Neuronal stem cell (in vitro differentiated cells): ENCODE data around the gene HERPUD2.
"Not testable (repeated sequence)": the region's sequence is repeated elsewhere in the genome, so short reads cannot be mapped to it uniquely, and the experiment has no call there.

ENCODE experiments used
- DNase-seq: peaks from one replicate; pipeline ENCODE4 v3.0.0-alpha.2; 2013; ENCODE audit warnings: low spot score
- H2AFZ ChIP-seq: one replicate; pipeline ENCODE4 v1.6.1; 2013; ENCODE audit warnings: mild to moderate bottlenecking, low read length, inconsistent platforms
- H2AK5ac ChIP-seq: 2 replicates; pipeline ENCODE4 v1.6.1; 2013; ENCODE audit warnings: low read depth, mild to moderate bottlenecking, inconsistent platforms, low read length, moderate library complexity, mixed read lengths
- H2BK120ac ChIP-seq: 2 replicates; pipeline ENCODE4 v1.6.1; 2013; ENCODE audit warnings: low read depth, mild to moderate bottlenecking, inconsistent platforms, low read length, moderate library complexity, mixed read lengths
- H2BK12ac ChIP-seq: one replicate; pipeline ENCODE4 v1.6.1; 2013; ENCODE audit warnings: low read length, inconsistent platforms
- H2BK15ac ChIP-seq: 2 replicates; pipeline ENCODE4 v1.6.1; 2013; ENCODE audit warnings: mild to moderate bottlenecking, low read length, inconsistent platforms, mixed read lengths
- H2BK5ac ChIP-seq: one replicate; pipeline ENCODE4 v1.6.1; 2013; ENCODE audit warnings: inconsistent platforms, mild to moderate bottlenecking, low read length, moderate library complexity
- H3K14ac ChIP-seq: one replicate; pipeline ENCODE4 v1.6.1; 2013; ENCODE audit warnings: low read length, inconsistent platforms
- H3K18ac ChIP-seq: 2 replicates; pipeline ENCODE4 v1.6.1; 2013; ENCODE audit warnings: low read length, inconsistent platforms
- H3K23ac ChIP-seq: 2 replicates; pipeline ENCODE4 v1.6.1; 2013; ENCODE audit warnings: low read depth, mild to moderate bottlenecking, mixed read lengths, low read length, inconsistent platforms; ENCODE audit not compliant: poor library complexity
- H3K27ac ChIP-seq: replicated peaks from 3 replicates; pipeline ENCODE4 v1.5.1; 2013; ENCODE audit warnings: low read length, inconsistent platforms
- H3K27me3 ChIP-seq, 3 experiments: 2 replicates each; pipeline ENCODE4 v1.6.1; 2013; ENCODE audit warnings: low read length in 3 of 3, mild to moderate bottlenecking in 2 of 3, inconsistent platforms in 1 of 3, low read depth in 1 of 3, mixed read lengths in 1 of 3, moderate library complexity in 1 of 3; ENCODE audit not compliant: control insufficient read depth in 3 of 3, insufficient read depth in 3 of 3
- H3K36me3 ChIP-seq, 2 donors: replicated peaks in 1 of 2; 2 replicates each; pipeline ENCODE4 v1.6.1; 2013; ENCODE audit warnings: low read length in 2 of 2; ENCODE audit not compliant: control insufficient read depth in 2 of 2, insufficient read depth in 2 of 2
- H3K4ac ChIP-seq: 2 replicates; pipeline ENCODE4 v1.6.1; 2013; ENCODE audit warnings: inconsistent platforms, mild to moderate bottlenecking, low read length, moderate library complexity
- H3K4me1 ChIP-seq, 2 donors: 1 replicate in 1 of 2; 2 replicates in 1 of 2; pipeline ENCODE4 v1.6.1; 2013; ENCODE audit warnings: low read length in 2 of 2, low read depth in 1 of 2; ENCODE audit not compliant: control insufficient read depth in 2 of 2, insufficient read depth in 1 of 2
- H3K4me2 ChIP-seq: one replicate; pipeline ENCODE4 v1.6.1; 2013; ENCODE audit warnings: mild to moderate bottlenecking, low read length, inconsistent platforms; ENCODE audit not compliant: insufficient read depth, poor library complexity, severe bottlenecking
- H3K4me3 ChIP-seq, 2 donors: 2 replicates each; pipeline ENCODE4 v1.5.1; 2013; ENCODE audit warnings: low read length in 2 of 2, mild to moderate bottlenecking in 2 of 2, inconsistent platforms in 1 of 2, moderate library complexity in 1 of 2
- H3K79me1 ChIP-seq: one replicate; pipeline ENCODE4 v1.6.1; 2013; ENCODE audit warnings: low read depth, mild to moderate bottlenecking, inconsistent platforms, low read length, moderate library complexity
- H3K9ac ChIP-seq: one replicate; pipeline ENCODE4 v1.6.1; 2013; ENCODE audit warnings: mild to moderate bottlenecking, low read depth, low read length, inconsistent platforms; ENCODE audit not compliant: poor library complexity
- H3K9me3 ChIP-seq, 2 donors: replicated peaks in 1 of 2; 2 replicates each; pipeline versions ENCODE3 to v1.6.1; 2013; ENCODE audit warnings: low read length in 2 of 2, mild to moderate bottlenecking in 2 of 2, inconsistent platforms in 1 of 2, low read depth in 1 of 2, mixed read lengths in 1 of 2, moderate library complexity in 1 of 2; ENCODE audit not compliant: control insufficient read depth in 2 of 2, insufficient read depth in 1 of 2
- H4K8ac ChIP-seq: one replicate; pipeline ENCODE4 v1.6.1; 2013; ENCODE audit warnings: low read depth, mild to moderate bottlenecking, inconsistent platforms, low read length, moderate library complexity
- H4K91ac ChIP-seq: one replicate; pipeline ENCODE4 v1.6.1; 2013; ENCODE audit warnings: low read length, low read depth, mild to moderate bottlenecking, inconsistent platforms; ENCODE audit not compliant: poor library complexity
- WGBS, 2 donors: extraction: QIAGEN DNeasy Blood & Tissue Kit; methylation state at CpG; one replicate each; pipeline ENCODE4 v1.1.7; 2013; ENCODE audit warnings: missing lambda C conversion rate in 2 of 2, mixed read lengths in 1 of 2; ENCODE audit not compliant: insufficient read length in 2 of 2, insufficient replicate concordance in 1 of 2; ENCODE audit errors: extremely low coverage in 2 of 2; 5-methylcytosine and 5-hydroxymethylcytosine counted together

The HERPUD2 gene

DNA sequence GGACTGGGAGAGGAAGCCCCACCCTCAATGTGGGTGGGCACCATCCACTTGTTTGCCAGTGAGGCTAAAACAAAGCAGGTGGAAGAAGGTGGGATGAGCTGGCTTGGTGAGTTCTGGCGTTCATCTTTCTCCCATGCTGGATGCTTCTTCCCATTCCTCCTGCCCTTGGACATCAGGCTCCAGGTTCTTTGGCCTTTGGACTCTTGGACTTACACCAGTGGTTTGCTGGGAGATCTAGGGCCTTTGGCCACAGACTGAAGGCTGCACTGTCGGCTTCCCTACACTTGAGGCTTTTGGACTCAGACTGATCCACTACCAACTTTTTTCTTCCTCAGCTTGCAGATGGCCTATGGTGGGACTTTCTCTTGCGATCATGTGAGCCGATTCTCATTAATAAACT is 106.3 kb downstream of the HERPUD2 start:
- no peak overlapping the region for H2BK15ac ChIP-seq
- H2AFZ ChIP-seq: no peak overlapping the region
- H4K91ac ChIP-seq: no peak overlapping the region
- no peak overlapping the region for H3K27ac ChIP-seq
- H3K18ac ChIP-seq: no peak overlapping the region
- H2BK5ac ChIP-seq: no peak overlapping the region
- no peaks in the 10 kb centered on the region for H3K36me3 ChIP-seq
- H3K79me1 ChIP-seq: no peaks in the 10 kb centered on the region
- H3K14ac ChIP-seq: no peak overlapping the region
- peaks cover 0 to under 1% of the 10 kb centered on the region in 2 donors for H3K9me3 ChIP-seq
- no peak overlapping the region for H2BK120ac ChIP-seq
- no peak overlapping the region for H3K9ac ChIP-seq
- no peak overlapping the region for H3K4ac ChIP-seq
- no peak overlapping the region for H2AK5ac ChIP-seq
- H3K4me1 ChIP-seq: peaks cover 0 to 1% of the 10 kb centered on the region in 2 donors
- no peak overlapping the region for H4K8ac ChIP-seq
- H3K27me3 ChIP-seq: no peaks in the 10 kb centered on the region
- H3K4me2 ChIP-seq: no peak overlapping the region
- no peak overlapping the region for H2BK12ac ChIP-seq
- WGBS, 2 donors: no CpG with 5 or more reads among the region's 4 CpGs
- H3K23ac ChIP-seq: no peak overlapping the region
- no peak for DNase-seq
- H3K4me3 ChIP-seq: no peak overlapping the region

DNA sequence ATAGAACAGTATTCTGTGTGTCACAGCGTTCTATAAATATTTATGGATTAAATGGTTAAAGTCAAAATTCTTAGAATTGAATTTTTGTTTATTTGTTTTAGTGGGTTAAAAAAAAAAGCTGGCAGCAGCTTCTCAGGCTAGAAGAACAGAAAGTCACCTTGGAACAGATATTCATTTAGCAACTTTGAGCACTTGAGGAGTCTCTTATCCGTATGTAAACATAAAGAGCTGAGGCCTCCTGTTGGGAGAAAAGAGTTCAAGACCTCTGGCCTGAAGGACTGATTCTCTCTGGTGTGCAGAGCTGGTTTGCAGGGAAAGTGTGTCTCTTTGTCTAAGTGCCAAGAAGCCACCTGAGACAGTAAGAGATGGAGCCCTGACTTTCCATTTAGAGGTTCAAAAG is 109.9 kb downstream of the HERPUD2 start:
- H3K27me3 ChIP-seq: no peaks in the 10 kb centered on the region
- no peak overlapping the region for H2AK5ac ChIP-seq
- H2BK12ac ChIP-seq: no peak overlapping the region
- no peak overlapping the region for H3K23ac ChIP-seq
- no peak overlapping the region for H3K27ac ChIP-seq
- no peak overlapping the region for H3K4me3 ChIP-seq
- no peak overlapping the region for H2BK5ac ChIP-seq
- no peak overlapping the region for H2BK120ac ChIP-seq
- no peak overlapping the region for H3K4me2 ChIP-seq
- no CpG with 5 or more reads among the region's 2 CpGs for WGBS, 2 donors
- H3K36me3 ChIP-seq: no peaks in the 10 kb centered on the region
- H3K18ac ChIP-seq: no peak overlapping the region
- H3K14ac ChIP-seq: no peak overlapping the region
- H2AFZ ChIP-seq: no peak overlapping the region
- H3K79me1 ChIP-seq: no peaks in the 10 kb centered on the region
- H3K9ac ChIP-seq: no peak overlapping the region
- H3K4me1 ChIP-seq: peaks cover 0 to 1% of the 10 kb centered on the region in 2 donors
- no peak overlapping the region for H4K8ac ChIP-seq
- DNase-seq: no peak
- no peak overlapping the region for H2BK15ac ChIP-seq
- H3K9me3 ChIP-seq: no peaks in the 10 kb centered on the region
- no peak overlapping the region for H3K4ac ChIP-seq
- H4K91ac ChIP-seq: no peak overlapping the region

- not testable (repeated sequence) for H3K27ac ChIP-seq, H2BK5ac ChIP-seq, H3K79me1 ChIP-seq, H3K27me3 ChIP-seq, H3K23ac ChIP-seq, H3K4ac ChIP-seq, H2BK120ac ChIP-seq, H4K8ac ChIP-seq, H3K14ac ChIP-seq, H2BK15ac ChIP-seq, H2AK5ac ChIP-seq, H3K36me3 ChIP-seq, H3K4me2 ChIP-seq, H4K91ac ChIP-seq, H3K18ac ChIP-seq, H2AFZ ChIP-seq, H2BK12ac ChIP-seq, H3K9me3 ChIP-seq, H3K4me3 ChIP-seq, H3K9ac ChIP-seq, DNase-seq, H3K4me1 ChIP-seq
- no CpG with 5 or more reads among the region's 3 CpGs for WGBS, 2 donors
Measured at GRCh38 chr7:35584533-35584932, 110.4 kb downstream of the HERPUD2 start.
